ENCODE measurements around the gene ST8SIA6. TPM values are rescaled to one million over a fixed set of nuclear protein-coding genes. Genes with fewer than 3 reads are reported as not detected.

ST8SIA6 gene
- total and polyA plus RNA-seq, 10 of the 15 experiments (the other 5 are each of a cell fraction or from before 2014, with no cell fraction given) = 0.22 TPM; not detected in 9

GRCh38 chr10:17386616-17387075 is 67.7 kb downstream of the ST8SIA6 start (continued):
- TF ChIP-seq USF2 (IDR thresholded peaks at IDR 0.05; ENCODE audit: borderline replicate concordance, low read depth, low read length) (no peak), HDAC6 (IDR thresholded peaks at IDR 0.05; ENCODE audit: unreplicated experiment) (no peak), PBX3 (IDR thresholded peaks at IDR 0.05; ENCODE audit: insufficient replicate concordance, low read depth, low read length) (no peak), CHD1 (IDR thresholded peaks at IDR 0.05; ENCODE audit: low read depth, low read length) (no peak), STAT3 (IDR thresholded peaks at IDR 0.05; ENCODE audit: low read depth, low read length) (no peak), E4F1 (IDR thresholded peaks at IDR 0.05; ENCODE audit: borderline replicate concordance, partially characterized antibody) (no peak), JUND (IDR thresholded peaks at IDR 0.05; ENCODE audit: low read depth, low read length) (no peak), RUNX3 (IDR thresholded peaks at IDR 0.05; ENCODE audit: low read length) (no peak), FOXK2 (IDR thresholded peaks at IDR 0.05) (no peak), SP1 (IDR thresholded peaks at IDR 0.05; ENCODE audit: low read depth, low read length) (no peak)

Measured in GM12878 (cell line).